GM12891 (cell line): ENCODE results near the gene YWHAQ.

Experiments used
- DNase-seq: peaks from one replicate; pipeline ENCODE4 v3.0.0; 2011; ENCODE audit warnings: low spot score; ENCODE audit not compliant: insufficient read length
- FAIRE-seq: peaks from 2 replicates; lab custom pipeline; 2011; peaks lifted over from hg19 to GRCh38; lab: Jason Lieb, UNC
- PAX5 ChIP-seq: IDR thresholded peaks from 2 replicates; pipeline ENCODE4 v1.6.1; 2011; ENCODE audit warnings: low read length, moderate library complexity, mild to moderate bottlenecking; ENCODE audit not compliant: insufficient read depth, severe bottlenecking
- POLR2A ChIP-seq: IDR thresholded peaks from 2 replicates; pipeline ENCODE4 v1.6.1; 2011; ENCODE audit warnings: low read depth, low read length, control low read depth
- POLR2AphosphoS5 ChIP-seq: IDR thresholded peaks from 2 replicates; pipeline ENCODE4 v1.6.1; 2011; ENCODE audit warnings: low read depth, low read length, control low read depth
- POU2F2 ChIP-seq: IDR thresholded peaks from 2 replicates; pipeline ENCODE4 v1.6.1; 2011; ENCODE audit warnings: low read depth, mild to moderate bottlenecking, control low read depth, low read length, moderate library complexity
- SPI1 ChIP-seq: IDR thresholded peaks from 2 replicates; pipeline ENCODE4 v1.6.1; 2011; ENCODE audit warnings: low read depth, low read length, control low read depth
- TAF1 ChIP-seq: IDR thresholded peaks from 2 replicates; pipeline ENCODE4 v1.6.1; 2011; ENCODE audit warnings: low read depth, low read length, control low read depth

Gene YWHAQ

GRCh38 chr2:9656270-9656766, 25.5 kb upstream of the YWHAQ start:
- FAIRE-seq (peak; percentile 70), DNase-seq (peak; percentile 50)
- TF ChIP-seq PAX5 (no peak), POU2F2 (peak; percentile 88), SPI1 (peak; percentile 78)

- FAIRE-seq (no peak), DNase-seq (no peak)
- TF ChIP-seq POLR2A (no peak), PAX5 (no peak), TAF1 (no peak), SPI1 (no peak), POLR2AphosphoS5 (no peak), POU2F2 (no peak)
Observed at GRCh38 chr2:9655441-9656269, 24.9 kb upstream of the YWHAQ start.

DNA sequence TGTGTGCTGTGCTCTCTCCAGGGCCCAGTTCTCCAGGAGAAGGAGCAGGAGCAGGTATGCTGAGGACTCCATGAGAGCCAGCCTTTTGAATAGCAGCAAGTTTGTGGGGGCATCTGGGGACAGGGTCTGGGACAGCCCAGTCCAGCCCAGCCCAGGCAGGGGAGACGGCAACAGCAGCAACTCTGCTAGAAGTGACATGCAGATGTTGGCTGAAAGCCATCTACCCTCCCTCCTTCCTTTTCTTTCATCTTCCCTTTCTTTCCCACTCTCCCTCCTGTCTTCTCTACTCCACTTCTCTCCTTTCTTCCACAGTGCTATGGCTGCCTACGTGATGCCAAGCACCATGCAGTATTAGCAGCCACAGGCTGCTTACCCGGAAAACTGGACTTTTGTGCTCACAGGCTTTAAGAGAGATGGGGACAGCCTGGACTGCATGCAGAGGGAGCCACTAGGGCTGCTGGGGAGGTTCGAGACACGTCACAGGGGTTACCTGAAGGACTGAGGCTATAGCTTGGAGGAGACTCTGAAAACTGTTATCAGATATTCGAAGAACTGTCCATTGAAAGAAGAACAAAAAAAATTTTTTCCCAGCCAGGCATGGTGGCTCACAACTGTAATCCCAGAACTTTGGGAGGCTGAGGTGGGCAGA, 23.8 kb upstream of the YWHAQ start:
- FAIRE-seq = no peak
- DNase-seq = no peak
- TF ChIP-seq TAF1 = no peak

DNA sequence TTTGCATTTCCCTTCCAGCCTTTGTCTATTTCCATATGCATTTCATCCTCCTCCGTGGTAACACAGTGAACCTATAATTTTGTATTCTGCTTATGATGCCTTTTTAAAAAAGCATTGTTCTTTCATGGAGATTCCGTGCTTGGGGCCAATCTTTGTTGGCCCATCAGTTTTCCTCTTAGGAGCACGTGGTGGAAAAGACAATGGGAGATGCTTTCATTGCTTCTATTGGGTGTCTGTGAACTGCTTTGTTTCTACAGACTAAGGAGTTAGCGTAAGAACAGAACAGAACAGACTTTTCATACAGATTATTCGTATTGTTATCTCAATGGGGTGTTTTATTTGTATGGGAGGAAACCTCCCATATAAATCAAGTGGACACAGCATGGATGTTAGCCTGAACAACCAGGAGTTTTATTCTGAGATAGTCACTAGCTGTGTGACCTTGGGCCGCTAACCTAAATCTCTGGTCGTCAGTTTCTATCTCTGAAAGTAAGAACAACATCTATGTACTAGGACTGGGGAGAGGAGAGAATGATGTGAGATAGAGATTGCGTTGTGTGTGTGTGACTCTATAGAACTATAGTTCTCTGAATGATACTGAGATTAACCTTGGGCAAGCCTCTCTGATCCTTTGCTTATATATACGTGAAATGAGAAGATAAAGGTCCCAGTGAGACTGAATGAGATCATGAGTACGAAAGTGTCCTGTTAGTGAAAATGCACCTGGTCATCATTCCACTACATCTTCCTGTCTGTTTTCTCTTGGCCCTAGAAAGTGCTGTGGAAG, 22.9 kb upstream of the YWHAQ start:
- TF ChIP-seq POU2F2 = no peak
- no peak for TF ChIP-seq SPI1
- no peak for TF ChIP-seq PAX5
- TF ChIP-seq POLR2AphosphoS5 = no peak
- no peak for TF ChIP-seq POLR2A
- no peak for TF ChIP-seq TAF1
- FAIRE-seq (no peak), DNase-seq (no peak)

DNA sequence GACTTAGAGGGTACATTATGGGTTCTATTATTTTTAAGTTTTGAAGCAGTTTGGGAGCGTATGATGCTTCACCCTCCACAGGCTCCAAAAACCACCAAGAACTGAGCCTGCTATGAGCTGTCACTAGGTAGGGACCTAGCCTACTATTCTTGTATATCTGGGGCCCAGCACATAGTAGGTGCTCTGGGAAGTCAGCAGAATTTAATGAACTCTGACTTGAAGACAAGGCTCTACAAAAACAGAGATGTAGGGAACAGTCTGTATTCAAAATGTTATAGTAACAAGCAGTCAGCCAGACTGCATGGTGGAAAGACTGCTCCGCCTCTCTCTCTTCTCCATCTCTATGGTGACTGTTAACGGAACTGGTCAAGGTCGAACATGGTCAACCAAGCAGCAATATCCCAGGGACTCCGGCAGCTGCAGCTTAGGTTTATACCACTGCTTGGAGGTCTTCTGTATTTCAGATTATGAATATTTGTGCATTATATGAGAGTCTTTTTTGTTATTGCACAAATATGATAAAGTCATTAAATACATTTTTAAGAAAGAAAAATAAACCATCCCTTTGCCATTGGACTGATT, 22.2 kb upstream of the YWHAQ start:
- no peak for FAIRE-seq

DNA sequence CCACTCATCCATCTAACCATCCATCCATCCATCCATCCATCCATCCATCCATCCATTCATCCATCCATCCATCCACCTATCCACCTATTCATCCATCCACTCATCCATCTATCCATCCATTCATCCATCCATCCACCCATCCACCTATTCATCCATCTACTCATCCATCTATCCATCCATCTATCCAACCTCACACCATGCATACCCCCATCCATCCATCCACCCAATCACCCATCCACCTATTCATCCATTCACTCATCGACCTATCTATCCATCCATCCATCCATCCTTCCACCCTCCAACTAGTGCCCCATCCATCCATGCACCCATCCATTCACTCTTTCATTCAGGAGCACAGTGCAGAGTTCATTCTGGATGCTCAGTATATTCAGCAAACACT, 21.5 kb upstream of the YWHAQ start:
- no peak for TF ChIP-seq PAX5
- no peak for TF ChIP-seq POLR2A
- no peak for TF ChIP-seq POU2F2
- no peak for TF ChIP-seq TAF1
- no peak for TF ChIP-seq SPI1
- no peak for TF ChIP-seq POLR2AphosphoS5
- DNase-seq (no peak), FAIRE-seq (no peak)

More for the DNA sequence above, 22.2 kb upstream of the YWHAQ start:
- TF ChIP-seq POLR2A (no peak), SPI1 (peak; percentile 42), POLR2AphosphoS5 (no peak), PAX5 (no peak), POU2F2 (no peak), TAF1 (no peak)
- DNase-seq = no peak

GRCh38 chr2:9650119-9650821, 19.5 kb upstream of the YWHAQ start:
- TF ChIP-seq TAF1 (no peak), POU2F2 (no peak), SPI1 (no peak), POLR2AphosphoS5 (no peak), PAX5 (no peak), POLR2A (no peak)
- FAIRE-seq = no peak
- no peak for DNase-seq

DNA sequence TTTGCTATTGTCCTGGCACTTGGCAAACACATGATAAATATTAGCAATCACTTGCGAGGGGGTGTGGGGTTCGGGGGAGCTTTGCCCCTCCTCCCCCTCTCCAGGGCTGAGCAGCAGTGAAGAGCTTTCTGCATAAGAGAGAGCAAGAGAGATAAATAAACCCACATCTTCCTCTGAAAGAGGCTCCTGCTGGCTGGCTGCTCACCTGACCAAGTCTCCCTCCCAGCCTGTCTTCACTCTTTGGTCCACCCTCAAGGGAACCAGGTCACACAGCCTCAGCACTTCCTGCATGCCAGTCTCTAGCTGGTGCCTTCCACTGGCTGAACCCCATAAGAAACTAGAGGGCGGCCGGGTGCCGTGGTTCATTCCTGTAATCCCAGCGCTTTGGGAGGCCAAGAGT, 18.5 kb upstream of the YWHAQ start:
- FAIRE-seq (no peak), DNase-seq (no peak)
- TF ChIP-seq POLR2A (no peak), PAX5 (no peak), POLR2AphosphoS5 (no peak), SPI1 (no peak), TAF1 (no peak), POU2F2 (no peak)
